GOT3 (cell line): ENCODE results near the gene EXOC6B.

Experiments used
- DNase-seq: peaks from one replicate; lab custom pipeline; 2025; ENCODE audit warnings: mixed read lengths; lab: John Stamatoyannopoulos, UW

EXOC6B gene

GRCh38 chr2:72271766-72272641 is 553.8 kb downstream of the EXOC6B start:
- DNase-seq, result no peak

- DNase-seq, result no peak
Measured at GRCh38 chr2:72271276-72271614, 554.6 kb downstream of the EXOC6B start.

- DNase-seq, result no peak
Measured at GRCh38 chr2:72270556-72271275, 555.1 kb downstream of the EXOC6B start.

- no peak for DNase-seq
Measured at GRCh38 chr2:72263776-72264060, 562.1 kb downstream of the EXOC6B start.

GRCh38 chr2:72263043-72263775 is 562.6 kb downstream of the EXOC6B start:
- DNase-seq, result no peak

- DNase-seq, result no peak
Measured at GRCh38 chr2:72261076-72261475, 564.8 kb downstream of the EXOC6B start.

- DNase-seq, result no peak
Measured at GRCh38 chr2:72255540-72255939, 570.3 kb downstream of the EXOC6B start.

GRCh38 chr2:72254831-72255451 is 570.9 kb downstream of the EXOC6B start:
- DNase-seq, result no peak

- no peak for DNase-seq
Measured at GRCh38 chr2:72238311-72238710, 587.5 kb downstream of the EXOC6B start.

GRCh38 chr2:72237549-72237948 is 588.3 kb downstream of the EXOC6B start:
- no peak for DNase-seq

GRCh38 chr2:72236445-72237067 is 589.3 kb downstream of the EXOC6B start:
- DNase-seq, result no peak

GRCh38 chr2:72235497-72236415 is 590.1 kb downstream of the EXOC6B start:
- DNase-seq, result no peak

GRCh38 chr2:72233211-72233610 is 592.6 kb downstream of the EXOC6B start:
- no peak for DNase-seq

- no peak for DNase-seq
Measured at GRCh38 chr2:72222829-72223564, 602.8 kb downstream of the EXOC6B start.

- no peak for DNase-seq
Measured at GRCh38 chr2:72220170-72220569, 605.7 kb downstream of the EXOC6B start.

GRCh38 chr2:72214429-72215143 is 611.2 kb downstream of the EXOC6B start:
- no peak for DNase-seq

- DNase-seq, result no peak
Measured at GRCh38 chr2:72212486-72212855, 613.4 kb downstream of the EXOC6B start.

GRCh38 chr2:72211777-72212485 is 613.9 kb downstream of the EXOC6B start:
- DNase-seq, result no peak

- no peak for DNase-seq
Measured at GRCh38 chr2:72211350-72211749, 614.5 kb downstream of the EXOC6B start.
